Stimulated activated CD8-positive, alpha-beta memory T cell treated with anti-CD3 and anti-CD28 coated beads, Interleukin-7, amount 100 ng/mL, for 48 hours (primary cell): Measurements from ENCODE around the gene ZNF831.

Experiments used
- DNase-seq, 2 donors: peaks; one replicate each; pipeline ENCODE4 v3.0.0-alpha.2; 2020; ENCODE audit warnings: low read depth in 1 of 2; ENCODE audit errors: extremely low read depth in 1 of 2

ZNF831 gene

GRCh38 chr20:59242714-59243626 is 79.3 kb downstream of the ZNF831 start:
- peak in 1 of 2 donors; percentile 39 for DNase-seq

DNA sequence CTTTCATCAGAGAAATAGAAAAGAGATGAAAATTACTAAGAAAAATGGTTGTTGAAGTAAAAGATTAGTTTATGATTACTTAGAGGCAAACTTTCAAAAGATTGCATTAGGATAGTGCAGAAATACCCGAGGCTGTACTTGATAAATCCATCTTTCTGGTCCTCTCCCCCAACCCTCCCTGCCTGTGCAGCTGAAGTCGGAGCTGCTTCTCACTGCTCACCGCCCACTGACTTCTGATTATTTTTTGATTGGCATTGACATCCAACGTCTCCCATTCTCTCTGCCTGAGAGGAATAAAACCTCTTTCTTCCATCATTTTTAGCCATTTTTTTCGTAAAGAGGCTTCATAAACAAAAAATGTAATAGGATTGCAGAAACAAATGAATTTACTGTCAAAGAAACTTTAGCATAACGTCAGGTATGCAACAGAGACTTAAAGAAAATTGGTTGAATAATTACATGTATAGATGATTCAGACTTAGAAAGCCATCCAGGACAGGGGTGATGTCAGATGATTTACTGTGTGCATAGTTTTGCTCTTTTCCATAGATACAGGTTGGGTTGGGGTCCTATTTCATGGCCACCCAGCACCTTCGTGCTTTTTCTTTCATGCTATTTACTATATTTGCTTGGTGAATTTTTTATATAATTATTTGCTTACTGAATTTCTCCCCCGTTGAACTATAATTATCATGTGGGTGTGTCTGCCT is 83.2 kb downstream of the ZNF831 start:
- no peak for DNase-seq

GRCh38 chr20:59247731-59248684 is 84.4 kb downstream of the ZNF831 start:
- DNase-seq, result no peak

DNA sequence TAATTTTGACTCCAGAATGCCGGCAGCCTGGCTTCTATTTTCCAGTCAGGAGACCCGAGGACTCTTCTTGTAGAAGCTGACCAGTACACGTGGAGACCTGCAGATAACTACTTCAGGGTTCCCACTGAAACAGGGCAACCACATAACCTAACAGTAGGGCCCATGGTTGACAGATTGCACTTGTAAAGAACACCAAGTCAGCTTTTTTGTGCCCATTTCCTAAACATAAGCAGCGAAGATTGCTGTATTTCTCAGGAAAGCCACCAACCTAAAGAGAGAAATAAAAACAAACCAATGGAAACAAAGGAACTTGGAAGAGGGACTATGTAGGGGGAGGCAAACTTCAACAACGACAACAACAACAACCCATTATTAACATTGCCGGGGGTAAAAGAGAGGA is 86.7 kb downstream of the ZNF831 start:
- DNase-seq, result no peak

- DNase-seq, result no peak
Measured at GRCh38 chr20:59253325-59253724, 89.7 kb downstream of the ZNF831 start.

DNA sequence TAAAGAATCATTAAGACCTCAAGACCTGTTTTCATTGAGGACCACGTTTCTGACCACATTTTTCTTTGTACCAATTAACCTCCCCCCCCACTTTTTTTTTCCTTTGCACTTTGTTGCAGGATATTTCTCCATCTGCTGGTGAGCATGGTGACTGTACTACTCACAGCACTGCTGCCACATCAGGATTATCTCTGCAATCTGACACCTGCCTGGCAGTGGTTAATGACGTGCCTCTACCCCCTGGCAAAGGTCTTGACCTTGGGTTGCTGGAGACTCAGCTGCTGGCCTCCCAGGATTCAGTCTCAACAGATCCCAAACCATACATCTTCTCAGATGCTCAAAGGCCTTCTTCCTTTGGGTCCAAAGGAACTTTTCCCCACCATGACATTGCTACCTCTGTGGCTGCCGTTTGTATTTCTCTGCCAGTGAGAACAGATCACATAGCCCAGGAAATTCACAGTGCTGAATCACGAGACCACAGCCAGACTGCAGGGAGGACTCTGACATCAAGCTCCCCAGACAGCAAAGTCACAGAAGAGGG is 90.2 kb downstream of the ZNF831 start:
- DNase-seq, result peak; percentile 5 to 16

DNA sequence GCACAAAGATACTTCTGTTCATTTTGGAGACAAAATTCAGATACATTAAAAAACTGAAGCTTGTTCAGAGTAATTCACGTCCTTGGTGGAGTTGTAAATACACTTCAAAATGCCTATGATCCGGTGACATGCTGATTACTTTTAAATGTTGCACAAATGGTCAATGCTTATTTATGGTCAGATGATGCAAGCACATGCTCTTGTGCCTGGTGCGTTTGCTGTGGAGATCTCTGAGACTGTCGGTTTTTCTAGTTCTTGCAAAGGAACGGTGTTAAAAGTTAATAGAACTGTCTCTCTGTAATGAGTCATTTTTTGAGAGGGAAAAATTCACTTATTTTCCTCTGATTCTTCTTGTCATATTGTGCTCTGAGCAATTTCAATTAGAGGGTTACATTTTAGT is 91.6 kb downstream of the ZNF831 start:
- DNase-seq, result no peak

- DNase-seq, result no peak
Measured at GRCh38 chr20:59258221-59258621, 94.6 kb downstream of the ZNF831 start.

DNA sequence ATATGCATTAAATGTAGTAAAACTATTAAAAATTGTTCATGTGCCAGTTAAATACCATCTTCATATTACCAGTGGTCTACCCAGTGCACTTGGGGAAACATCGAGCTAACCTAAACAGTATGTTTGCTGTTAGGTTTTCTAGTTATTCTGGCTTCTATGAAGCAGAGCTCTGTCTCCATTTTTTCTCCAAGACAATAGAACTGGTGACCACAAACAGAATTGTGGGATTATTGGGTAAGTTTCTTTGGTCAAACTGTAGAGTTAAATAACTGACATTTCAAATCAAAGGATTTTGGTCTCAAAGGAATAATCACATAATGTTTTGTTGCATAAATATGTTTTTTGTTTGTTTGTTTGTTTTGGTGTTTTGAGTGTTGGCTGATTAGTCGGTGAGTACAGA is 96.3 kb downstream of the ZNF831 start:
- no peak for DNase-seq

DNA sequence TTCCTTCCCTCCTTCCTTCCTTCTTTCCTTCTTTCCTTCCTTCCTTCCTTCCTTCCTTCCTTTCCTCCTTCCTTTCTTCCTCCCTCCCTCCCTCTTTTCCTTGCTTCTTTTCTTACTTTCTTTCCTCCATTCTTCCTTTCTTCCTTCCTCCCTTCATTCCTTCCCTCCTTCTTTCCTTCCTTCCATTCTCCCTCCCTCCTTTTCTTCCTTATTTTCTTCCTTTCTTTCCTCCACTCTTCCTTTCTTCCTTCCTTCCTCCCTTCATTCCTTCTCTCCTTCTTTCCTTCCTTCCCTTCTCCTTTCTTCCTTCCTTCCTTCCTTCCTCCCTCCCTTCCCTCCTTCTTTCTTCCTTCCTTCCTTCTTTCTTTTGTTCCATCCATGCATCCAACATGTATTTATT is 101.7 kb downstream of the ZNF831 start:
- DNase-seq, result no peak

DNA sequence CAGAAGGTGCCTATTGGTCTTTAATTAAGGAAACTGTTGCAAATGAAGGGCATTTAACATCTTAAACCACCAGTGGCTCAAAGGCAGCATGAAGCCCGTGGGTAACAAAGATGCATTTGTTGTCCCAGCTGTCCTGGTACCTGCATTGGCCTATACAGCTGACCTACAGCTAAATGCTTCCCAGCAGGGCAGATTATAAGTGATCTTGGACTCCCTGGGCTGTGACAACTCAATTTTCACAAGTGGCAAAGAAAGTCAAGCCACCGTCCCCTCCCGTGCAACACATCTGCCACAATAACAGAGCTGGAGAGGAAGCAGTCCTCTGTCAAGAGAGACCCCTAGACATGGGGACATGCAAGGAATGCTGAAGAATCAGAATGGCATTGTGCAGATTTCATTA is 105.2 kb downstream of the ZNF831 start:
- no peak for DNase-seq

- no peak for DNase-seq
Measured at GRCh38 chr20:59269411-59270025, 105.9 kb downstream of the ZNF831 start.

DNA sequence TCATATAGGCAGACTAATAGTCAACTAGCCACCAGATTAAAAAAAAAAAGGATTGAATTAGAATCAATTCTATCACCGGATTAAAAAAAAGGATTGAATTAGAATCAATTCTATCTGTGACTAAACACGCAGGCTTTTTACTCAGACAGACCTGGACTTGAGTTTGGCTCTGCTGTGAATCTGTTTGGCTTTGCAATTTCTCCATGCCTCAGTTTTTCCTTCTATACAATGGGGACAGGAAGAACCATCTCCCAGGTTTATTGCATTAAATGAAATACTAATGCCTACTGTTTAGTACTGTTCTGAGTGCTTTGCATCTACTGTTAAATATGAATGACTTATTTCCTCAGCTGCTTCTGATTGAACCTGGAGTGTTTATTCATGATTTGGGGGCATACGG is 106.8 kb downstream of the ZNF831 start:
- DNase-seq, result no peak

DNA sequence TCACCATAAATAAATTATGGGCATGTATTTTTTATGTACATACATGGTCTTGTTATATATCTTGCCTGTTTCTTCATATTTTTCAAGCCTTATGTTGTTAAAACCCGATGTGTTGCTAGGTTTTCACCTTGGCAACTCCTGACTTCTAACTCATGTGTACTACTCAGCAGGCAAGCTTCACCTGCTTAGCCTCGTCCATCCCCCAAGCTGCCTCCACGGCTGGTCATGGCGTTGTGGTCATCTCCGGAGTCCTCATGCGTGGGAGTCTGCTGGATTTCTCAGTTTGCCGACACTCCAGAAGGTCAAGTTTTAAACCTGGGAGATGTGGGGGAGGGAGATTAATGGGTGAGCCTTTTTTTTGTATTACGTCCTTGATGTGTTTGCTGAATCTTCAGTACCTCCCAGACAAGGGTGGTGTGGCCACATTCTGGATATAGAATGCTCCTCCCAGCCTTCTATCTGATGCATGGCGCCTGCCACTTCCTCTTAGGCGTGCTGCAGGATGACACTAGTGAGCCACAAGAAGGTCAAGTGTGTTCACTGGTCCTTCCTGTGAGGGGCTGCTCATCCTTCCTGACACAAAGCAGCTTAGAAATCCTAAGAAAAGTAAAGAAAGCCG is 110.2 kb downstream of the ZNF831 start:
- DNase-seq, result no peak

DNA sequence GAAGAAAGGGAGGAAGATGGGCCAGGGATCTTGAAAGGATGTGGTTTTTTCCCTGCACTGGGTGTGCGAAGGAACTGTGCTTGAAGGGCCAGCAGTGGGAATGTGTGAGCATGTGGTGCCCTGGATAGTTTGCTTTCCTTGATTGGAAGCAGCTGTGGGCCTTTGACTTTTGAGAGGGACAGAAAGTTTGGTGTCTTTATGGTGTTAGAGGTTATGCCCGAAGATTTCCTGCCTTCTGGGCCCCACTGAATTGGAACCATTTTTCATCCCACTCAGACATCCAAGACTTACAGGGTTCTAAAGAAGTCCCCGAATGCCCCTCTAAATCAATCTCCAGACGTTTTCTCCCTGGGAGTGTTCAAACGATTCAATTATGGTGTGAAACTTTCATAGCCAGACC is 113.3 kb downstream of the ZNF831 start:
- no peak for DNase-seq

GRCh38 chr20:59284470-59284869 is 120.8 kb downstream of the ZNF831 start:
- no peak for DNase-seq

DNA sequence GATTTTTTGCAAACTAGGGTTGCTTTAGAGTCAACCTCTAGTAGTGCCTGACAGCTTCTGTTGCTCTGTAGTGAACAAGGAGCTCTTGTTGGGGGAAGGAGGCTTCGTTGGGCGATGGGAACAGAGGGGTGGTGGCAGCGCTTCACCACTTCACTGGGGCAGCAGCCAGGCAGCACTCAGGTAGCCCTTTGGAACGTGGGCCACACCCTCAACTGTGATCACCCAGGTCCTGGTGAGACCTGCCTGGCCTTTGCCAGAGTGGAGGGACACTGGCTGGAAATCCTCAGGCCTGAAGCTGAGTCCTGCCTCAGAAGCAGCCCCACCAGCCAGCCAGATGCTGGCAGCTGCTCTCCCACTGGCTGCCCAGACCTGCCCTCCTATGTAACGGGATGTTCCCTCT is 126.4 kb downstream of the ZNF831 start:
- no peak for DNase-seq

DNA sequence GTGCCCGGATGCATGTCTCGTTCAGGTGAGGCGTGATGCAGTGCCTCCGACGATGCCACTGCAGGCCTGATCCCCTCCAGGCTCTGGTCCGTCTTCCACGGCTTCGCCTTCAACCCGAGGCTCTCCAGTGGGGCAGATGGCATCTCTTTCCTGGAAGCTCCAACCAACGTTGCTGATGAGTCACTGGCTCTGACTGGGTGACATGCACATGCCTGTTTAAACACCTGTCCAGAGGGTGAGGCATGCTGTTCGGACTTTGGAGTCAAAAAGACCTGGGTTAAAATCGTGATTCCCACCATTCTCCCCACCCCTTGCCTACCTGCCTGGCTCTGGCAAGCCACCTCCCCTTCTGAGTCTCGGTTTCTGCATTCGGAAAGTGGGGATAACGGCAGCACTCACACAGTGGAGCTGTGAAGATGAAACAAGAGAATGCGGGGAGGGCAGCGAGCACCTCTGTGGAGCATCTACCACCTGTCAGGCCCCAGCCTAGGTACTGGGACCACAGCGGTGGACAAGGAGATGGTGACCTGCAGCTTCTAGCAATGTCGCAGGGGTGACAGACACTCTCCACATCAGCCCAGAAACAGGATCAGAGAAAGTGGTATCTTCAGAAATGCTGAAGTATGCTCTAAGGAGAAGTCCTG is 128.2 kb downstream of the ZNF831 start:
- DNase-seq, result no peak

- DNase-seq, result no peak
Measured at GRCh38 chr20:59295531-59295930, 131.9 kb downstream of the ZNF831 start.
